ENCODE results near the gene PM20D1.

Gene PM20D1

DNA sequence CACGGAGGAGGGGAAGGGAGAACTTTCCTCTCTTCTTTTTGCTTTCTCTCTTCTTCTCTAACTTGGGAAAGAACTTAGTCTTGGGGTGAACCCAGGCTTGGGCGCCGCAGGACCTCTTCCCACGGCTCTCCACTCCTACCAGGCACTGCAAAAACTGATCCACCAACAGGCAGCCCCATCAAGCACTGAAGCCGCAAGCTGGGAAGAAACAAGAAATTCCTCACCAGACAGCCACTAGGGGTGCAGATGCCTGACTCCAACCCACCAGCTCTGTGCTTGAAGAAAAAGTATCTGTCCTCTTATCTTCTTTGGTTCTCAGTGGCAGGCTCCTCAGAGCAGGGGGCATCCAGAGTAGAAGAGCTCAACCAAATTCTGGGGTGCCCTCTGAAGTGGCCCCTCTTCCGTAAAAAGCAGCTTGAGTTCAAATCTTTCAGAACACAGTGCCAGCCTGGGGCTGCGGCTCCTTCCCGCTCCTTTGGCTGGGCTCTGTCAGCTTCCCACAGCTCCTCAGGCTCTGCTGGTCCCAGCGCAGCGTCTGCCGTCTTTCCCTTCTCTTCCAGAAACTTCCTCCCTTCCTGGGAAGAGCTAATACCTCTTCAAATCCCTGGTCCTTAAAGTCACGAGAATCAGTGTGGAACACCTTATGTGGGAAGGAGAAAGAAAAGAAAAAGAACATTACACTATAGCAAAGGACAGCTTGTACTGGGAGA lies 39.3 kb downstream of the PM20D1 start:
- TF ChIP-seq, protein P1, sequence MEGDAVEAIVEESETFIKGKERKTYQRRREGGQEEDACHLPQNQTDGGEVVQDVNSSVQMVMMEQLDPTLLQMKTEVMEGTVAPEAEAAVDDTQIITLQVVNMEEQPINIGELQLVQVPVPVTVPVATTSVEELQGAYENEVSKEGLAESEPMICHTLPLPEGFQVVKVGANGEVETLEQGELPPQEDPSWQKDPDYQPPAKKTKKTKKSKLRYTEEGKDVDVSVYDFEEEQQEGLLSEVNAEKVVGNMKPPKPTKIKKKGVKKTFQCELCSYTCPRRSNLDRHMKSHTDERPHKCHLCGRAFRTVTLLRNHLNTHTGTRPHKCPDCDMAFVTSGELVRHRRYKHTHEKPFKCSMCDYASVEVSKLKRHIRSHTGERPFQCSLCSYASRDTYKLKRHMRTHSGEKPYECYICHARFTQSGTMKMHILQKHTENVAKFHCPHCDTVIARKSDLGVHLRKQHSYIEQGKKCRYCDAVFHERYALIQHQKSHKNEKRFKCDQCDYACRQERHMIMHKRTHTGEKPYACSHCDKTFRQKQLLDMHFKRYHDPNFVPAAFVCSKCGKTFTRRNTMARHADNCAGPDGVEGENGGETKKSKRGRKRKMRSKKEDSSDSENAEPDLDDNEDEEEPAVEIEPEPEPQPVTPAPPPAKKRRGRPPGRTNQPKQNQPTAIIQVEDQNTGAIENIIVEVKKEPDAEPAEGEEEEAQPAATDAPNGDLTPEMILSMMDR (IDR thresholded peaks at IDR 0.05; ENCODE audit: insufficient read depth, missing control alignments), result peak; percentile 8
- DNase-seq (ENCODE audit: insufficient read length, low spot score), result no peak
- no peak for FAIRE-seq

- TF ChIP-seq, protein P1 (IDR thresholded peaks at IDR 0.05; ENCODE audit: insufficient read depth, missing control alignments), result no peak
- no peak for FAIRE-seq
- DNase-seq (ENCODE audit: insufficient read length, low spot score), result no peak
Observed at GRCh38 chr1:205809942-205810345, 40.0 kb downstream of the PM20D1 start.

DNA sequence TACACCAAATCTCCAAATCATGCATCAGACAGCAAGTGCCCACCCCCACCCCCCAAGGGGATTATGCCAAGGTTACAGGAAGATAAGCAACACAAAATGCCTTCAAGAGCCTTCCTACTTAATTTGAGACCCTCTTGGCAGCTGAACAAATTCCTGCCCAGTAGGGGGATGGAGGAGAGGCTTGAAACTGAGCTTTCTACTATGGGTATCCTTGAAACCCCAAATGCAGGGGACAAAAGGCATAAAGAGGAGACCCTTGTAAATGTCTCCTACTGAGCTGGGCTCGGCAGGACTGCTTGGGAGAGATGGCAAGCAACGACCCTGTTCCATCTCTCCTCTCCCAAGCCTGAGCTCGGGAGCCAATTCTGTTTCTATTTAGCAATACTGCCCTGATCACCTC lies 40.5 kb downstream of the PM20D1 start:
- FAIRE-seq (no peak), DNase-seq (ENCODE audit: insufficient read length, low spot score) (no peak)
- TF ChIP-seq, protein P1 (IDR thresholded peaks at IDR 0.05; ENCODE audit: insufficient read depth, missing control alignments), result no peak

- FAIRE-seq, result no peak
- TF ChIP-seq, protein P1 (IDR thresholded peaks at IDR 0.05; ENCODE audit: insufficient read depth, missing control alignments), result no peak
- DNase-seq (ENCODE audit: insufficient read length, low spot score), result no peak
Observed at GRCh38 chr1:205805082-205805711, 44.7 kb downstream of the PM20D1 start.

- TF ChIP-seq, protein P1 (IDR thresholded peaks at IDR 0.05; ENCODE audit: insufficient read depth, missing control alignments), result no peak
- no peak for DNase-seq (ENCODE audit: insufficient read length, low spot score)
- no peak for FAIRE-seq
Observed at GRCh38 chr1:205804605-205805004, 45.3 kb downstream of the PM20D1 start.

DNA sequence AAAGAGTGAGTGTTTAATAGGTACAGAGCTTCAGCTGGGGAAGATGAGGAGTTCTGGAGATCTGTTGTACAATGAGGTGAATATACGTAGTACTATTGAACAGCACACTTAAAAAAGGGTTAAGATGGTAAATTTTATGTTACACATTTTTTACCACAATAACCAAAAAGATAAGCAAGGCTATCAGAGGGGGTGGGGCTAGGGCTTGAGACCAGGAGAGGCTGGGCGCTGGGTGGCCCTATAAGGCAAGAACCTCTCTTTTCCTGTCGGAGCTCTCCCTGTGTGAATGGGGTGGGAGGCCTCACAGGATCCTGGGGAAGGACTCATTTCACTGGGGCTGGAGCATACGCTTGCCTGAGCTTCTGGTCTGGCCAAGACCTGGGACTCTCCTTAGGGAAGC lies 45.9 kb downstream of the PM20D1 start:
- FAIRE-seq, result no peak
- TF ChIP-seq, protein P1 (IDR thresholded peaks at IDR 0.05; ENCODE audit: insufficient read depth, missing control alignments), result no peak

GRCh38 chr1:205802060-205802459 lies 47.9 kb downstream of the PM20D1 start:
- TF ChIP-seq, protein P1 (IDR thresholded peaks at IDR 0.05; ENCODE audit: insufficient read depth, missing control alignments), result no peak
- DNase-seq (ENCODE audit: insufficient read length, low spot score) (no peak), FAIRE-seq (no peak)

More for the DNA sequence above, 45.9 kb downstream of the PM20D1 start:
- DNase-seq (ENCODE audit: insufficient read length, low spot score), result no peak

All from D721Med (cell line).